H9 (cell line): ENCODE data around the gene TRIM27. TPM values are rescaled to one million over a fixed set of nuclear protein-coding genes. Genes with fewer than 3 reads are reported as not detected.

Experiments used
- DNase-seq: peaks from one replicate; pipeline ENCODE4 v3.0.0-alpha.2; 2017
- H2AFZ ChIP-seq: one replicate; pipeline ENCODE4 v1.6.1; 2013; ENCODE audit warnings: mild to moderate bottlenecking, low read length, control low read depth, moderate library complexity
- H2AK5ac ChIP-seq: 2 replicates; pipeline ENCODE4 v1.6.1; 2013; ENCODE audit warnings: low read length, control low read depth, mixed read lengths; ENCODE audit not compliant: insufficient read length
- H2BK120ac ChIP-seq: one replicate; pipeline ENCODE4 v1.6.1; 2013; ENCODE audit warnings: low read depth, mild to moderate bottlenecking, low read length, control low read depth, inconsistent platforms; ENCODE audit not compliant: poor library complexity, severe bottlenecking
- H2BK12ac ChIP-seq: 2 replicates; pipeline ENCODE4 v1.6.1; 2013; ENCODE audit warnings: low read length, control low read depth, mixed read lengths, low read depth; ENCODE audit not compliant: insufficient read length
- H2BK15ac ChIP-seq: 2 replicates; pipeline ENCODE4 v1.6.1; 2013; ENCODE audit warnings: low read depth, low read length, control low read depth
- H2BK20ac ChIP-seq: one replicate; pipeline ENCODE4 v1.6.1; 2013; ENCODE audit warnings: low read depth, mild to moderate bottlenecking, low read length, control low read depth, inconsistent platforms; ENCODE audit not compliant: poor library complexity, severe bottlenecking
- H2BK5ac ChIP-seq: 2 replicates; pipeline ENCODE4 v1.6.1; 2013; ENCODE audit warnings: low read length, control low read depth, mixed read lengths; ENCODE audit not compliant: insufficient read length
- H3K14ac ChIP-seq: 2 replicates; pipeline ENCODE4 v1.6.1; 2013; ENCODE audit warnings: low read length, control low read depth; ENCODE audit not compliant: insufficient read depth
- H3K18ac ChIP-seq: 2 replicates; pipeline ENCODE4 v1.6.1; 2013; ENCODE audit warnings: low read depth, mild to moderate bottlenecking, mixed read lengths, low read length, control low read depth; ENCODE audit not compliant: insufficient read length
- H3K23ac ChIP-seq: 2 replicates; pipeline ENCODE4 v1.6.1; 2013; ENCODE audit warnings: low read length, control low read depth, mixed read lengths, low read depth; ENCODE audit not compliant: insufficient read length
- H3K23me2 ChIP-seq: 2 replicates; pipeline ENCODE4 v1.6.1; 2013; ENCODE audit warnings: low read depth, mild to moderate bottlenecking, mixed read lengths, low read length, control low read depth; ENCODE audit not compliant: insufficient read length, poor library complexity, severe bottlenecking
- H3K27ac ChIP-seq: 2 replicates; pipeline ENCODE4 v1.5.1; 2013; ENCODE audit warnings: low read length, control low read depth, mixed read lengths, low read depth; ENCODE audit not compliant: insufficient read length
- H3K27me3 ChIP-seq: 2 replicates; pipeline ENCODE4 v1.6.1; 2013; ENCODE audit warnings: low read length, control low read depth, inconsistent platforms; ENCODE audit not compliant: insufficient read depth
- H3K4ac ChIP-seq: 2 replicates; pipeline ENCODE4 v1.6.1; 2013; ENCODE audit warnings: low read depth, mild to moderate bottlenecking, control low read depth, inconsistent platforms, low read length, moderate library complexity
- H3K4me1 ChIP-seq: 2 replicates; pipeline ENCODE4 v1.6.1; 2013; ENCODE audit warnings: low read length, control low read depth, inconsistent platforms; ENCODE audit not compliant: insufficient read depth
- H3K4me2 ChIP-seq: 2 replicates; pipeline ENCODE4 v1.6.1; 2013; ENCODE audit warnings: low read length, control low read depth, mixed read lengths; ENCODE audit not compliant: insufficient read length, insufficient read depth
- H3K56ac ChIP-seq: 2 replicates; pipeline ENCODE4 v1.6.1; 2013; ENCODE audit warnings: low read depth, mild to moderate bottlenecking, mixed read lengths, low read length, control low read depth; ENCODE audit not compliant: insufficient read length
- H3K79me1 ChIP-seq: 2 replicates; pipeline ENCODE4 v1.6.1; 2013; ENCODE audit warnings: low read depth, mild to moderate bottlenecking, moderate library complexity, low read length, control low read depth, inconsistent platforms; ENCODE audit not compliant: insufficient read depth, poor library complexity, severe bottlenecking
- H3K79me2 ChIP-seq: 2 replicates; pipeline ENCODE4 v1.6.1; 2013; ENCODE audit warnings: low read length, control low read depth, inconsistent platforms; ENCODE audit not compliant: insufficient read depth
- H3K9ac ChIP-seq: 2 replicates; pipeline ENCODE4 v1.6.1; 2013; ENCODE audit warnings: low read length, control low read depth, mixed read lengths; ENCODE audit not compliant: insufficient read length; ENCODE audit errors: extremely low read depth
- H3K9me3 ChIP-seq: one replicate; pipeline ENCODE4 v1.6.1; 2013; ENCODE audit warnings: low read depth, low read length, inconsistent platforms; ENCODE audit not compliant: control insufficient read depth
- H3T11ph ChIP-seq: one replicate; pipeline ENCODE4 v1.6.1; 2013; ENCODE audit warnings: mild to moderate bottlenecking, low read length, control low read depth, inconsistent platforms
- H4K20me1 ChIP-seq: one replicate; pipeline ENCODE4 v1.6.1; 2013; ENCODE audit not compliant: control insufficient read depth, insufficient read length, insufficient read depth
- H4K5ac ChIP-seq: 2 replicates; pipeline ENCODE4 v1.6.1; 2013; ENCODE audit warnings: low read depth, mild to moderate bottlenecking, mixed read lengths, low read length, control low read depth; ENCODE audit not compliant: insufficient read length
- H4K8ac ChIP-seq: replicated peaks from 2 replicates; pipeline ENCODE4 v1.6.1; 2013; ENCODE audit warnings: low read length, control low read depth, mixed read lengths, low read depth; ENCODE audit not compliant: insufficient read length
- H4K91ac ChIP-seq: 2 replicates; pipeline ENCODE4 v1.6.1; 2013; ENCODE audit warnings: low read depth, mild to moderate bottlenecking, moderate library complexity, mixed read lengths, low read length, control low read depth; ENCODE audit not compliant: insufficient read length
- H3K27ac Mint-ChIP-seq, 3 experiments: 2 replicates in 2 of 3; 3 replicates in 1 of 3; pipeline ENCODE4 v1.8.0; 2020 to 2021; ENCODE audit warnings: mixed read lengths in 3 of 3, mild to moderate bottlenecking in 1 of 3, moderate library complexity in 1 of 3
- H3K27me3 Mint-ChIP-seq: 2 replicates; pipeline ENCODE4 v1.8.0; 2021; ENCODE audit warnings: low read depth, mild to moderate bottlenecking, moderate library complexity, mixed read lengths
- H3K36me3 Mint-ChIP-seq, 3 experiments: 2 replicates in 2 of 3; 3 replicates in 1 of 3; pipeline ENCODE4 v1.8.0; 2020 to 2021; ENCODE audit warnings: low read depth in 3 of 3, mixed read lengths in 3 of 3; ENCODE audit not compliant: insufficient read depth in 1 of 3
- H3K4me1 Mint-ChIP-seq, 2 experiments: 2 replicates each; pipeline ENCODE4 v1.8.0; 2020; ENCODE audit warnings: mixed read lengths in 2 of 2
- H3K4me3 Mint-ChIP-seq, 2 experiments: 2 replicates in 1 of 2; 3 replicates in 1 of 2; pipeline ENCODE4 v1.8.0; 2020 to 2021; ENCODE audit warnings: mild to moderate bottlenecking in 2 of 2, mixed read lengths in 2 of 2, moderate library complexity in 1 of 2
- H3K9me3 Mint-ChIP-seq, 2 experiments: 2 replicates in 1 of 2; 3 replicates in 1 of 2; pipeline ENCODE4 v1.8.0; 2020; ENCODE audit warnings: mild to moderate bottlenecking in 2 of 2, mixed read lengths in 2 of 2, moderate library complexity in 1 of 2
- CTCF ChIP-seq: fragments of 200-600 bp; sonication (generic); conservative IDR thresholded peaks from 3 replicates; pipeline ENCODE4 v1.8.0; 2021; ENCODE audit warnings: antibody characterized with exemption, mild to moderate bottlenecking
- WGBS: extraction: QIAGEN DNeasy Blood & Tissue Kit; methylation state at CpG from one replicate; pipeline ENCODE4 v1.1.7; 2013; ENCODE audit warnings: missing lambda C conversion rate, low lambda C conversion rate, mixed read lengths; ENCODE audit not compliant: insufficient read length; ENCODE audit errors: extremely low coverage; 5-methylcytosine and 5-hydroxymethylcytosine counted together
- total RNA-seq: library from RNA; stranded (reverse); gene quantifications from 2 replicates; pipeline ENCODE4 v1.2.1, GENCODE V29; 2021

TRIM27 gene
- total RNA-seq, 1 experiment from 2014 or later, result 98.2 TPM

- Histone ChIP-seq H4K5ac (no peak overlapping the region), H3K9me3 (no peaks in the 10 kb centered on the region), H2BK120ac (no peak overlapping the region), H2BK15ac (no peak overlapping the region), H4K91ac (no peak overlapping the region), H3K4me2 (no peak overlapping the region), H2AK5ac (no peak overlapping the region), H3K79me1 (no peaks in the 10 kb centered on the region), H3K18ac (no peak overlapping the region), H2BK20ac (no peak overlapping the region), H2BK12ac (no peak overlapping the region), H3K27ac (no peak overlapping the region), H3K56ac (no peak overlapping the region), H3K9ac (no peak overlapping the region), H2AFZ (no peak overlapping the region), H3K14ac (no peak overlapping the region), H3K23ac (no peak overlapping the region), H3K79me2 (no peaks in the 10 kb centered on the region), H3K4me1 (peaks cover 3% of the 10 kb centered on the region; the same call in 1 of the 2 replicates), H3T11ph (no peak overlapping the region), H4K8ac (no peak overlapping the region), H4K20me1 (no peaks in the 10 kb centered on the region), H3K23me2 (peaks cover 8% of the 10 kb centered on the region), H3K27me3 (no peaks in the 10 kb centered on the region), H2BK5ac (no peak overlapping the region), H3K4ac (no peak overlapping the region)
- Mint-ChIP-seq H3K4me1 (peaks cover 20 to 22% of the 10 kb centered on the region in 2 experiments), H3K27me3 (peaks cover 14% of the 10 kb centered on the region), H3K27ac (peak overlapping the region in 2 of 3 experiments; percentile 14 to 22; a peak in 3 of 7 replicates), H3K36me3 (peaks cover 0 to 6% (median 5%) of the 10 kb centered on the region in 3 experiments; a peak in 6 of 7 replicates), H3K4me3 (peak overlapping the region; percentile 69 to 86), H3K9me3 (peaks cover 14% of the 10 kb centered on the region in 2 experiments)
- no CpG with 5 or more reads among the region's 25 CpGs for WGBS
- TF ChIP-seq CTCF, result no peak
- peak; percentile 89 for DNase-seq
Observed at GRCh38 chr6:28865401-28866204, 58.2 kb downstream of the TRIM27 start.
